ENCODE data around the gene IFIT1. TPM values are rescaled to one million over a fixed set of nuclear protein-coding genes. Genes with fewer than 3 reads are reported as not detected.
A peak's percentile ranks its signal among the peaks of the same experiment; 100 is the strongest.
"Not testable (repeated sequence)": the region's sequence is repeated elsewhere in the genome, so short reads cannot be mapped to it uniquely, and the experiment has no call there.

The IFIT1 gene
- total and polyA plus RNA-seq, 4 experiments from 2014 or later = 4.3 to 15.2 (median 5.7) TPM

DNA sequence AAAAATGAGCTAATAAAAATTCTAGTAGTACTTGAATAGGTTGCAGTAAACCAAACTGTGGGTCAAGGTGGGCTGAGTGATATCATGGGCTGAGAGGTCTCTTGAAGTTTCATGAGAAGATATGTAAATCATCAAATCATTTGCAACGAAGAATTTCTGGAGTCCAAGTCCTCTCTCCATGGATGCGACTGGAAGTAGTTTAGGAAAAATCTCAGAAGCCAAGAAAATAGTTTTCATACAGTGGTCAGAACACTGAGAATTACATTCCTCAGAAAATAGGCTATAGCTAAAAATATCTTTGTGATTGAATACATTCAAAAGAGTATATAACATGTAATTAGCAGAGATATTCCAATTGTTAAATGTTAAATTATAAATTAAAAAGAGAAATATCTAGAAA, 3.6 kb upstream of the IFIT1 start:
- intact Hi-C loops (cut with micrococcal nuclease) = loop anchor here (1.0 kb wide), 1 partner anchor 172 kb away; no protein-coding TSS in a partner anchor

DNA sequence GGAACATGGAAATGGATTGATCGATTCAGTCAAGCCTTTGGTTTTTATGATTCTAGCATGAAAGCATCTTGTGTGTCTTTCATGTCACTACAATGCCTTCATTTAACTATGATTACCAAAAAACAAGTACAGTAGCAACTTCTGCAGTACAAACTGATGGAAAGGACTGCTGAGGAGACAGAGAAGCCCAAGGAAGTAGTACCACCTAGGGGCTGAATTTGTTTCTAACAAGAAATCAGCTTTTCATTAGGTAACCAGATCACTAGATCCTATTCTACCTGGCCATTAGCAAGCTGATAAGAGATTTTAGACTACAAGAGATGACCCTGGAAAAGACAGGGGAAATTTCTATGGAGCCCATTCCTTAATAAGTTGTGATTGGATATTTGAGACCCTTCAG, 3.2 kb upstream of the IFIT1 start:
- CTCF ChIA-PET (ENCODE audit: partially characterized antibody) = interaction anchor here (1.1 to 2.6 kb wide), 8 partner anchors 10 to 172 kb away, joined by 3 to 8 read pairs (median 5); partner anchors contain the start of genes IFIT5 and LIPA
- no peaks in the 10 kb centered on the region for H3K27me3 ChIP-seq (ENCODE audit: insufficient read depth, low read length)
- Mint-ChIP-seq H3K9me3 (peaks cover 0 to 2% (median 0%) of the 10 kb centered on the region in 8 donors), H3K27ac (no peak overlapping the region), H3K4me1 (peaks cover 10 to 27% (median 15%) of the 10 kb centered on the region in 4 donors), H3K36me3 (no peaks in the 10 kb centered on the region), H3K27me3 (no peaks in the 10 kb centered on the region), H3K4me3 (no peak overlapping the region)
- no peak overlapping the region for H3K27ac ChIP-seq (ENCODE audit: low read depth, low read length)
- H3K36me3 ChIP-seq (ENCODE audit: insufficient read depth, low read length) = no peaks in the 10 kb centered on the region
- DNase-seq = peak in 3 of 5 donors; percentile 13 to 29 (median 18)
- intact Hi-C loops (cut with micrococcal nuclease) = loop anchor here (1.0 kb wide), 1 partner anchor 172 kb away; no protein-coding TSS in a partner anchor
- POLR2A ChIA-PET (ENCODE audit: partially characterized antibody) = interaction anchor here (1.0 kb wide), 1 partner anchor 87 kb away, joined by 5 read pairs; the partner anchor contains the start of gene IFIT2
- H3K4me1 ChIP-seq (ENCODE audit: insufficient read depth, low read length) = peaks cover 21% of the 10 kb centered on the region
- H3K9me3 ChIP-seq (ENCODE audit: control insufficient read depth in 1 of 2, low read length in 2 of 2) = no peaks in the 10 kb centered on the region
- no peak overlapping the region for H3K4me3 ChIP-seq (ENCODE audit: low read length in 2 of 2)

More for the DNA sequence above, 3.6 kb upstream of the IFIT1 start:
- no peak for DNase-seq
- no peak overlapping the region for H3K4me3 Mint-ChIP-seq
- H3K9me3 Mint-ChIP-seq = peaks cover 0 to 2% (median 0%) of the 10 kb centered on the region in 8 donors
- ChIA-PET CTCF (ENCODE audit: partially characterized antibody) (interaction anchor here (0.6 to 2.6 kb wide), 10 partner anchors 11 to 173 kb away, joined by 3 to 8 read pairs (median 5); partner anchors contain the start of genes IFIT5 and LIPA), POLR2A (ENCODE audit: partially characterized antibody) (interaction anchor here (1.0 kb wide), 1 partner anchor 87 kb away, joined by 5 read pairs; the partner anchor contains the start of gene IFIT2)
- no peaks in the 10 kb centered on the region for H3K36me3 Mint-ChIP-seq
- H3K4me1 Mint-ChIP-seq = peaks cover 6 to 23% (median 11%) of the 10 kb centered on the region in 4 donors
- no peaks in the 10 kb centered on the region for H3K27me3 Mint-ChIP-seq
- H3K27ac ChIP-seq (ENCODE audit: low read depth, low read length) = no peak overlapping the region
- no peaks in the 10 kb centered on the region for H3K27me3 ChIP-seq (ENCODE audit: insufficient read depth, low read length)
- H3K4me3 ChIP-seq (ENCODE audit: low read length in 2 of 2) = no peak overlapping the region
- H3K4me1 ChIP-seq (ENCODE audit: insufficient read depth, low read length) = peaks cover 16% of the 10 kb centered on the region
- no peaks in the 10 kb centered on the region for H3K9me3 ChIP-seq (ENCODE audit: control insufficient read depth in 1 of 2, low read length in 2 of 2)
- H3K27ac Mint-ChIP-seq = no peak overlapping the region
- H3K36me3 ChIP-seq (ENCODE audit: insufficient read depth, low read length) = no peaks in the 10 kb centered on the region

DNA sequence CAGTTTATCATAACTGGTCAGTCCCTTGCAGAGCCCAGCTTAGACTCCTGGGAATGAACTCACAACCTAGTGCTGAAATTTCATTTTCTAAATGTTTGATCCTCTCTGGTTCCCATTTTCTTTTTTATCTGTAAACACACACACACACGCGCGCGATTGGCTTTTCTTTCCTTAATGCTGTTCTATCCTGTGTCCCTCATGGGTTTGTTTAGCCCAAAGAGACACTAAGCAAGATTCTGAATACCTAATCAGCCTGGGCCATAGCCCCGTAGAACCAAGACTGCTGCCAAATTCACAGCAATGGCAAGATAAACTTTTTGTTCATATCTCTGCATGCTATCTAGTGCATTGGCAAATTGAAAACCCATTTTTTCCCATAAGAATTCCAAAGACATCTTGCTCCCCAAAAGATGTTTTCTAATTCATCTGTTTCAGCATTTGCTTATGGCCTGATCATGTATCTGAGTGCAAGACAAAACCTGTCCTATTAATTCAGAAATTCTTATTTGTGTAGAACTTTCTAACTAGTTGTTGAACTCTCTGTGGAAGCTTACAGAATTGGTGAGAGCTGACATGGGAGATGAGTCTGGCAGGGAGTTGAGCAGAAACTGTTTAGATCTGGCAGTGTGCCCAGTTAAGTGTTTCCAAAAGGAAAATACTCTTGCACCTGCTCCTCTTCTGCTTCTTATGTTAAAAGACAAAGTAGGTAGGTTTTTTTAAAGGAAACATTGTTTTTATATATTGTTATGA, 1.8 kb upstream of the IFIT1 start:
- no peaks in the 10 kb centered on the region for H3K27me3 Mint-ChIP-seq

DNA sequence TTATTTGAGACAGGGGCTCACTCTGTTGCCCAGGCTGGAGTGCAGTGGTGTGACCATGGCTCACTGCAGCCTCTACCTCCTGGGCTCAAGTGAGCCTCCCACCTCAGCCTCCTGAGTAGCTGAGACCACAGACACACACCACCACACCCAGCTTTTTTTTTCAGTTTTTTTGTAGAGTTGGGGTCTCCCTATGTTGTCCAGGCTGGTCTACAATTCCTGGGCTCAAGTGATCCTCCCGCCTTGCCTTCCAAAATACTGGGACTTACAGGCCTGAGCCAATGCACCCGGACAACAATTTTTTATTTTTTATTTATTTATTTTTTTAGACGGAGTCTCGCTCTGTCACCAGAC, 1.2 kb upstream of the IFIT1 start:
- DNase-seq; H3K4me3 ChIP-seq (ENCODE audit: low read length in 2 of 2); intact Hi-C loops (cut with micrococcal nuclease); H3K36me3 Mint-ChIP-seq; H3K9me3 ChIP-seq (ENCODE audit: control insufficient read depth in 1 of 2, low read length in 2 of 2); H3K9me3 Mint-ChIP-seq; H3K36me3 ChIP-seq (ENCODE audit: insufficient read depth, low read length); H3K27me3 Mint-ChIP-seq; H3K27ac ChIP-seq (ENCODE audit: low read depth, low read length); H3K27me3 ChIP-seq (ENCODE audit: insufficient read depth, low read length): not testable (repeated sequence)
- Mint-ChIP-seq H3K4me3 (peak overlapping the region in 3 of 8 donors; percentile 13 to 97 (median 57)), H3K4me1 (peaks cover 13 to 35% (median 26%) of the 10 kb centered on the region in 4 donors), H3K27ac (peak overlapping the region in 3 of 7 donors; percentile 31 to 57 (median 41))
- H3K4me1 ChIP-seq (ENCODE audit: insufficient read depth, low read length) = peaks cover 31% of the 10 kb centered on the region
- POLR2A ChIA-PET (ENCODE audit: partially characterized antibody) = interaction anchor here (1.3 to 3.6 kb wide), 3 partner anchors 10 to 89 kb away, joined by 3 to 59 read pairs (median 23); partner anchors contain the start of genes IFIT2 and IFIT5
- CTCF ChIA-PET (ENCODE audit: partially characterized antibody) = interaction anchor here (0.7 to 1.9 kb wide), 3 partner anchors 21 to 140 kb away, joined by 3 to 5 read pairs (median 5); partner anchors contain the start of gene LIPA

More for the DNA sequence above, 1.8 kb upstream of the IFIT1 start:
- no peaks in the 10 kb centered on the region for H3K9me3 ChIP-seq (ENCODE audit: control insufficient read depth in 1 of 2, low read length in 2 of 2)
- peaks cover 31% of the 10 kb centered on the region for H3K4me1 ChIP-seq (ENCODE audit: insufficient read depth, low read length)
- CTCF ChIA-PET (ENCODE audit: partially characterized antibody) = interaction anchor here (0.7 to 2.6 kb wide), 6 partner anchors 18 to 140 kb away, joined by 3 to 8 read pairs (median 4); partner anchors contain the start of gene LIPA
- H3K27ac Mint-ChIP-seq = peak overlapping the region in 5 of 7 donors; percentile 31 to 57 (median 41)
- no peak overlapping the region for H3K4me3 ChIP-seq (ENCODE audit: low read length in 2 of 2)
- intact Hi-C loops (cut with micrococcal nuclease) = no loop called here
- H3K4me1 Mint-ChIP-seq = peaks cover 13 to 35% (median 22%) of the 10 kb centered on the region in 4 donors
- H3K4me3 Mint-ChIP-seq = peak overlapping the region in 3 of 8 donors; percentile 0 to 57 (median 40)
- no peak overlapping the region for H3K27ac ChIP-seq (ENCODE audit: low read depth, low read length)
- POLR2A ChIA-PET (ENCODE audit: partially characterized antibody) = interaction anchor here (2.7 to 3.6 kb wide), 2 partner anchors 23 to 89 kb away, joined by 23 to 59 read pairs; partner anchors contain the start of genes IFIT2 and IFIT5
- H3K36me3 Mint-ChIP-seq = peaks cover 0 to 1% of the 10 kb centered on the region in 2 donors
- H3K27me3 ChIP-seq (ENCODE audit: insufficient read depth, low read length) = no peaks in the 10 kb centered on the region
- H3K9me3 Mint-ChIP-seq = peaks cover 0 to 2% (median 0%) of the 10 kb centered on the region in 8 donors
- DNase-seq = no peak
- H3K36me3 ChIP-seq (ENCODE audit: insufficient read depth, low read length) = no peaks in the 10 kb centered on the region

DNA sequence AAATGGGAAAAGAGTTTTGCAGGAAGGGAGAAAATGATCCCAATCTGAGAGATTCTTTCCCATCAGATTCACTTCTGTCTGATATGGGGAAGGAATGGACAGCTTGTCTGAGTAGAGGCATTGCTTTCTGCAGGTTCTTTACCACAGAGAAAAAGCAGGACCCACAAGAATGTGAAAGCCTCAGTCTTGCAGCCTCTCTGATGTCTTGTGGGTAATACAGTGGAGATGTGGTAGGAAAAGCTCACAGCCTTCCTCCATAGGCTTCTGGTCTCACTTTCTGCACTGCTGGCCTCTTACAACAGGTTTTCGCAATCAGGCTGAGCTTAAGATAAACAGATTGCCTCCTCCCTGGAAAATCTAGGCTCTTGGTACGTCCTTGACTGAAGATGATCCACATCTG, 551 bp downstream of the IFIT1 start:
- peaks cover 0 to 1% of the 10 kb centered on the region in 2 donors for H3K36me3 Mint-ChIP-seq
- POLR2A ChIA-PET (ENCODE audit: partially characterized antibody) = interaction anchor here (1.1 to 3.6 kb wide), 7 partner anchors 10 to 513 kb away, joined by 3 to 59 read pairs (median 11); partner anchors contain the start of genes IFIT2, IFIT3, IFIT5 and KIF20B
- H3K4me1 Mint-ChIP-seq = peaks cover 13 to 38% (median 31%) of the 10 kb centered on the region in 4 donors

DNA sequence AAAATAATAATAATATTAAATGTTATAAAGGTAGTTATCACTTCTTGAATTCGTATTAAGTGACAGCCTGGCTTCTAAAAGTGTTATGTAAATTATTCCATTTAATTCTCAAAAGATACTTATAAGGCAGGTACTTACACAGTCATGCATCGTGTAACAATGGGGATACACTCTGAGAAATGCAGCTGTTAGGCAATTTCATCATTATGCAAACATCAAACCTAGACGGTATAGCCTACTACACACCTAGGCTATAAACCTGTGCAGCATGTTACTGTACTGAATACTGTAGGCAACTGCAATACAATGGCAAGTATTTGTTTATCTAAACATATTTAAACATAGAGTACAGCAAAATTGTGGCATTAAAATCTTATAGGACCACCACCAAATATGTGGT, 1.5 kb downstream of the IFIT1 start:
- peaks cover 13 to 43% (median 33%) of the 10 kb centered on the region in 4 donors for H3K4me1 Mint-ChIP-seq
- H3K9me3 Mint-ChIP-seq = no peaks in the 10 kb centered on the region
- H3K36me3 ChIP-seq (ENCODE audit: insufficient read depth, low read length) = no peaks in the 10 kb centered on the region
- H3K27me3 ChIP-seq (ENCODE audit: insufficient read depth, low read length) = no peaks in the 10 kb centered on the region
- peak overlapping the region in 7 of 8 donors; percentile 11 to 94 (median 51) for H3K4me3 Mint-ChIP-seq
- H3K36me3 Mint-ChIP-seq = peaks cover 0 to 1% of the 10 kb centered on the region in 2 donors
- H3K4me1 ChIP-seq (ENCODE audit: insufficient read depth, low read length) = peaks cover 37% of the 10 kb centered on the region
- DNase-seq = no peak
- peak overlapping the region in 1 of 7 donors; percentile 81 for H3K27ac Mint-ChIP-seq
- H3K27me3 Mint-ChIP-seq = no peaks in the 10 kb centered on the region
- H3K9me3 ChIP-seq (ENCODE audit: control insufficient read depth in 1 of 2, low read length in 2 of 2) = no peaks in the 10 kb centered on the region
- no peak overlapping the region for H3K4me3 ChIP-seq (ENCODE audit: low read length in 2 of 2)
- intact Hi-C loops (cut with micrococcal nuclease) = no loop called here
- POLR2A ChIA-PET (ENCODE audit: partially characterized antibody) = interaction anchor here (2.7 to 3.6 kb wide), 2 partner anchors 20 to 92 kb away, joined by 23 to 59 read pairs; partner anchors contain the start of genes IFIT2 and IFIT5
- H3K27ac ChIP-seq (ENCODE audit: low read depth, low read length) = no peak overlapping the region
- CTCF ChIA-PET (ENCODE audit: partially characterized antibody) = interaction anchor here (2.5 to 3.3 kb wide), 2 partner anchors 19 to 24 kb away, joined by 6 to 27 read pairs; partner anchors contain the start of gene IFIT5

More for the DNA sequence above, 551 bp downstream of the IFIT1 start:
- H3K9me3 ChIP-seq (ENCODE audit: control insufficient read depth in 1 of 2, low read length in 2 of 2) = no peaks in the 10 kb centered on the region
- no peaks in the 10 kb centered on the region for H3K27me3 Mint-ChIP-seq
- peak overlapping the region; percentile 69 to 82 for H3K4me3 ChIP-seq (ENCODE audit: low read length in 2 of 2)
- H3K27ac ChIP-seq (ENCODE audit: low read depth, low read length) = peak overlapping the region; percentile 68
- peak overlapping the region; percentile 85 to 97 (median 94) for H3K4me3 Mint-ChIP-seq
- peak overlapping the region; percentile 76 to 98 (median 95) for H3K27ac Mint-ChIP-seq
- no peaks in the 10 kb centered on the region for H3K27me3 ChIP-seq (ENCODE audit: insufficient read depth, low read length)
- no peaks in the 10 kb centered on the region for H3K9me3 Mint-ChIP-seq
- CTCF ChIA-PET (ENCODE audit: partially characterized antibody) = interaction anchor here (0.9 to 3.3 kb wide), 10 partner anchors 10 to 179 kb away, joined by 3 to 27 read pairs (median 3); partner anchors contain the start of genes IFIT2, IFIT5 and LIPA
- intact Hi-C loops (cut with micrococcal nuclease) = loop anchor here (1.0 kb wide), 3 partner anchors 21 to 142 kb away; partner anchors contain the start of genes IFIT2, IFIT5 and LIPA
- DNase-seq = no peak
- peaks cover 31% of the 10 kb centered on the region for H3K4me1 ChIP-seq (ENCODE audit: insufficient read depth, low read length)
- H3K36me3 ChIP-seq (ENCODE audit: insufficient read depth, low read length) = no peaks in the 10 kb centered on the region

All from CD4-positive, alpha-beta memory T cell (primary cell).